Mesenchymal stem cell (in vitro differentiated cells and primary cell): ENCODE data around the gene ATP9B.

Experiments
- DNase-seq: peaks from one replicate; pipeline ENCODE4 v3.0.0-alpha.2; 2013
- H2AFZ ChIP-seq: one replicate; pipeline ENCODE4 v1.6.1; 2013; ENCODE audit warnings: low read depth, mild to moderate bottlenecking, control low read depth, inconsistent platforms, low read length, moderate library complexity
- H2AK5ac ChIP-seq: 2 replicates; pipeline ENCODE4 v1.6.1; 2013; ENCODE audit warnings: low read length, moderate library complexity, mild to moderate bottlenecking, inconsistent platforms; ENCODE audit not compliant: severe bottlenecking
- H2BK120ac ChIP-seq: one replicate; pipeline ENCODE4 v1.6.1; 2013; ENCODE audit warnings: low read depth, mild to moderate bottlenecking, inconsistent platforms, low read length, moderate library complexity
- H2BK12ac ChIP-seq, 2 experiments: one replicate each; pipeline ENCODE4 v1.6.1; 2013; ENCODE audit warnings: inconsistent platforms in 2 of 2, low read length in 2 of 2, mild to moderate bottlenecking in 2 of 2, moderate library complexity in 2 of 2, control low read depth in 1 of 2
- H2BK15ac ChIP-seq: one replicate; pipeline ENCODE4 v1.6.1; 2013; ENCODE audit warnings: mild to moderate bottlenecking, low read depth, inconsistent platforms; ENCODE audit not compliant: poor library complexity, severe bottlenecking
- H2BK5ac ChIP-seq: 2 replicates; pipeline ENCODE4 v1.6.1; 2013; ENCODE audit warnings: low read depth, mild to moderate bottlenecking, low read length, control low read depth, inconsistent platforms; ENCODE audit not compliant: poor library complexity, severe bottlenecking
- H3K14ac ChIP-seq, 2 experiments: one replicate each; pipeline ENCODE4 v1.6.1; 2013; ENCODE audit warnings: inconsistent platforms in 2 of 2, low read length in 2 of 2, control low read depth in 1 of 2, mild to moderate bottlenecking in 1 of 2, moderate library complexity in 1 of 2
- H3K18ac ChIP-seq, 2 experiments: one replicate each; pipeline ENCODE4 v1.6.1; 2013; ENCODE audit warnings: inconsistent platforms in 2 of 2, low read length in 2 of 2, control low read depth in 1 of 2, low read depth in 1 of 2, mild to moderate bottlenecking in 1 of 2
- H3K23ac ChIP-seq, 2 experiments: one replicate each; pipeline ENCODE4 v1.6.1; 2013; ENCODE audit warnings: inconsistent platforms in 2 of 2, low read length in 2 of 2, mild to moderate bottlenecking in 2 of 2, moderate library complexity in 2 of 2, control low read depth in 1 of 2
- H3K27ac ChIP-seq: 2 replicates; pipeline ENCODE4 v1.5.1; 2013; ENCODE audit warnings: mild to moderate bottlenecking, moderate library complexity, low read length, control low read depth, inconsistent platforms; ENCODE audit not compliant: poor library complexity, severe bottlenecking
- H3K27me3 ChIP-seq, 2 experiments: 2 replicates each; pipeline versions ENCODE4 v1.6.1 to v1.7.0; 2013; ENCODE audit warnings: low read length in 2 of 2, mild to moderate bottlenecking in 2 of 2, moderate library complexity in 2 of 2, control low read depth in 1 of 2, inconsistent platforms in 1 of 2; ENCODE audit not compliant: control insufficient read depth in 1 of 2, insufficient read depth in 1 of 2
- H3K36me3 ChIP-seq, 2 experiments: 2 replicates each; pipeline versions ENCODE4 v1.6.1 to v1.7.0; 2013; ENCODE audit warnings: low read length in 2 of 2, control low read depth in 1 of 2, inconsistent platforms in 1 of 2, low read depth in 1 of 2, mild to moderate bottlenecking in 1 of 2; ENCODE audit not compliant: insufficient read depth in 2 of 2, control insufficient read depth in 1 of 2
- H3K4ac ChIP-seq, 2 experiments: one replicate each; pipeline ENCODE4 v1.6.1; 2013; ENCODE audit warnings: inconsistent platforms in 2 of 2, low read length in 2 of 2, mild to moderate bottlenecking in 2 of 2, moderate library complexity in 2 of 2, control low read depth in 1 of 2, low read depth in 1 of 2
- H3K4me1 ChIP-seq: 2 replicates; pipeline ENCODE4 v1.6.1; 2013; ENCODE audit warnings: low read depth, low read length, control low read depth; ENCODE audit not compliant: control insufficient read depth, insufficient read depth
- H3K4me2 ChIP-seq: 2 replicates; pipeline ENCODE4 v1.6.1; 2013; ENCODE audit warnings: low read length, mild to moderate bottlenecking, inconsistent platforms; ENCODE audit not compliant: poor library complexity, severe bottlenecking
- H3K4me3 ChIP-seq, 2 experiments: 2 replicates each; pipeline versions ENCODE4 v1.5.1 to v1.7.0; 2013; ENCODE audit warnings: low read length in 2 of 2, mild to moderate bottlenecking in 2 of 2, control low read depth in 1 of 2, low read depth in 1 of 2; ENCODE audit not compliant: insufficient read depth in 1 of 2
- H3K79me1 ChIP-seq: replicated peaks from 2 replicates; pipeline ENCODE4 v1.6.1; 2013; ENCODE audit warnings: mild to moderate bottlenecking, control low read depth, low read length, inconsistent platforms; ENCODE audit not compliant: poor library complexity, severe bottlenecking
- H3K9ac ChIP-seq: 2 replicates; pipeline ENCODE4 v1.7.0; 2013; ENCODE audit warnings: mild to moderate bottlenecking, low read length, moderate library complexity
- H3K9me3 ChIP-seq: 2 replicates; pipeline ENCODE4 v1.7.0; 2013; ENCODE audit warnings: mild to moderate bottlenecking, low read length; ENCODE audit not compliant: control insufficient read depth
- H4K8ac ChIP-seq: one replicate; pipeline ENCODE4 v1.6.1; 2013; ENCODE audit warnings: inconsistent platforms, mild to moderate bottlenecking, low read length, moderate library complexity
- H4K91ac ChIP-seq: one replicate; pipeline ENCODE4 v1.6.1; 2013; ENCODE audit warnings: mild to moderate bottlenecking, low read length, inconsistent platforms
- WGBS: methylation state at CpG from one replicate; pipeline ENCODE4 v1.1.7; 2013; ENCODE audit warnings: mixed read lengths; 5-methylcytosine and 5-hydroxymethylcytosine counted together

The ATP9B gene

GRCh38 chr18:79413426-79413825, 344.2 kb downstream of the ATP9B start:
- Histone ChIP-seq H3K4me1 (peaks cover 16% of the 10 kb centered on the region), H3K4me3 (no peak overlapping the region), H2BK12ac (no peak overlapping the region), H3K36me3 (peaks cover 11 to 13% of the 10 kb centered on the region in 2 experiments), H2BK5ac (no peak overlapping the region), H3K23ac (no peak overlapping the region), H2AK5ac (no peak overlapping the region), H3K27me3 (peaks cover 0 to 27% of the 10 kb centered on the region in 2 experiments), H2BK120ac (no peak overlapping the region), H3K27ac (no peak overlapping the region), H3K9me3 (no peaks in the 10 kb centered on the region), H3K79me1 (peaks cover 2% of the 10 kb centered on the region), H4K91ac (no peak overlapping the region), H3K4ac (no peak overlapping the region), H2BK15ac (no peak overlapping the region), H3K4me2 (no peak overlapping the region), H3K18ac (no peak overlapping the region), H4K8ac (no peak overlapping the region), H2AFZ (no peak overlapping the region), H3K14ac (no peak overlapping the region), H3K9ac (no peak overlapping the region)
- no peak for DNase-seq
- WGBS, result 97% methylated on average over 16 of the region's 16 CpGs

DNA sequence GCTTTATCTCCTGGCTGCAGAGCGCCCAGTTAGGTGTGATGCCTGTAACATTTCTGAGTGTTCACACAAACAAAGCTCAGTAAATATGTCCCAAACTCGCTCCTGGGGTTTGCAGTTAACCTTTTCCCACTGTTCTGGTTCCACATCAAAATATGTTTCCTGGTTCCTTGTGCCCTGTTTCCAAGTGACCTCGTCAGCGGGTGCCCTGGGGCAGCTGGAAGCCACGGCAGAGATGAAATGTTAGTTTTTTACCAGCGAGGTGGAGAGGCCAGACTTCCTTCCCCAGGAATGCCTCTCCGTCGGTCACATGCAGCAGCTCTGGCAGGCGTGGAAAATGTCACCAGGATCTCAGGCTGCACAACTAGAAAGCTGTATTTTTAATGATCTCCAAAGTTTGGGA, 344.7 kb downstream of the ATP9B start:
- Histone ChIP-seq H3K36me3 (peaks cover 11 to 13% of the 10 kb centered on the region in 2 experiments), H2BK120ac (no peak overlapping the region), H3K9me3 (no peaks in the 10 kb centered on the region), H3K4me3 (no peak overlapping the region), H2AK5ac (no peak overlapping the region), H3K27ac (no peak overlapping the region), H3K4me1 (peaks cover 16% of the 10 kb centered on the region), H3K9ac (no peak overlapping the region), H4K91ac (no peak overlapping the region), H2BK15ac (no peak overlapping the region), H2AFZ (no peak overlapping the region), H3K27me3 (peaks cover 0 to 30% of the 10 kb centered on the region in 2 experiments), H3K4me2 (no peak overlapping the region), H3K23ac (no peak overlapping the region), H2BK12ac (no peak overlapping the region), H4K8ac (no peak overlapping the region), H2BK5ac (no peak overlapping the region), H3K79me1 (peaks cover 2% of the 10 kb centered on the region), H3K18ac (no peak overlapping the region), H3K14ac (no peak overlapping the region), H3K4ac (no peak overlapping the region)
- DNase-seq, result no peak
- WGBS, result 84% methylated on average over 9 of the region's 9 CpGs

GRCh38 chr18:79416022-79416676, 347.0 kb downstream of the ATP9B start:
- Histone ChIP-seq H3K4me3 (no peak overlapping the region), H3K9ac (no peak overlapping the region), H4K8ac (no peak overlapping the region), H3K4me2 (no peak overlapping the region), H3K27me3 (peaks cover 3 to 30% of the 10 kb centered on the region in 2 experiments), H3K9me3 (no peaks in the 10 kb centered on the region), H2BK15ac (no peak overlapping the region), H3K4ac (no peak overlapping the region), H2BK12ac (no peak overlapping the region), H2BK5ac (no peak overlapping the region), H2BK120ac (no peak overlapping the region), H3K4me1 (peaks cover 18% of the 10 kb centered on the region), H3K27ac (no peak overlapping the region), H4K91ac (no peak overlapping the region), H3K79me1 (no peaks in the 10 kb centered on the region), H3K14ac (no peak overlapping the region), H2AK5ac (no peak overlapping the region), H3K18ac (no peak overlapping the region), H2AFZ (no peak overlapping the region), H3K23ac (no peak overlapping the region), H3K36me3 (peaks cover 6 to 17% of the 10 kb centered on the region in 2 experiments)
- DNase-seq, result no peak
- WGBS, result 95% methylated on average over 21 of the region's 24 CpGs

GRCh38 chr18:79416677-79417052, 347.5 kb downstream of the ATP9B start:
- H2BK15ac ChIP-seq, result no peak overlapping the region
- H2BK5ac ChIP-seq, result no peak overlapping the region
- 94% methylated on average over 12 of the region's 12 CpGs for WGBS
- H3K4ac ChIP-seq, result no peak overlapping the region
- no peak overlapping the region for H3K27ac ChIP-seq
- H3K23ac ChIP-seq, result no peak overlapping the region
- peaks cover 18% of the 10 kb centered on the region for H3K4me1 ChIP-seq
- no peak overlapping the region for H3K18ac ChIP-seq
- no peak overlapping the region for H2AK5ac ChIP-seq
- no peak overlapping the region for H4K91ac ChIP-seq
- H3K27me3 ChIP-seq, result peaks cover 3 to 29% of the 10 kb centered on the region in 2 experiments
- no peak overlapping the region for H2AFZ ChIP-seq
- H3K4me2 ChIP-seq, result no peak overlapping the region
- no peak overlapping the region for H2BK120ac ChIP-seq
- H3K79me1 ChIP-seq, result no peaks in the 10 kb centered on the region
- H3K4me3 ChIP-seq, result no peak overlapping the region
- H2BK12ac ChIP-seq, result no peak overlapping the region
- H4K8ac ChIP-seq, result no peak overlapping the region
- H3K9me3 ChIP-seq, result no peaks in the 10 kb centered on the region
- DNase-seq, result no peak
- no peak overlapping the region for H3K14ac ChIP-seq
- peaks cover 4 to 17% of the 10 kb centered on the region in 2 experiments for H3K36me3 ChIP-seq
- no peak overlapping the region for H3K9ac ChIP-seq
